Activated CD4-positive, alpha-beta T cell treated with anti-CD3 and anti-CD28 coated beads, Interleukin-2, amount 50 U/mL, for 16 hours (primary cell): Measurements from ENCODE around the gene LAMP2.
A peak's percentile ranks its signal among the peaks of the same experiment; 100 is the strongest.

Source experiments
- DNase-seq: peaks from one replicate; pipeline ENCODE4 v3.0.0-alpha.2; 2020

Gene LAMP2

GRCh38 chrX:120453985-120454384, 15.1 kb downstream of the LAMP2 start:
- no peak for DNase-seq

DNA sequence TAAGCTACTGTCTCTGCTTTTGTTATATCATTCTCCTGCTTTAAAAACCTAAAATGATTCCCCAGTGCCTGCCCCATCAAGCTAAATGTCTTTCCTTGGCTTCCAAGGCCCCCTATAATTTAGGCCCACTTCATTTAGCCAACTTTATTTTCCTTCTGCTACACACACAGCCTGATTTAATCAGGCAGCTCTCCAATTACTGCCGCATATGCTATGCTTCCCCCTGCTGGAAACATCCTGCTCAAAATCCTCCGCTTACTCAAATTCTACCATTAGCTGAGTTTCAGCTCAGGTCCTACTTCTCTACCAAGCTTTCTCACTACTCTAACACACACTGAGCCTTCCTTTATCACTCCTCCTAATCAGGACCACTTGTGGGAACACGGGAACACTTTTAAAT, 17.0 kb downstream of the LAMP2 start:
- peak; percentile 23 for DNase-seq

DNA sequence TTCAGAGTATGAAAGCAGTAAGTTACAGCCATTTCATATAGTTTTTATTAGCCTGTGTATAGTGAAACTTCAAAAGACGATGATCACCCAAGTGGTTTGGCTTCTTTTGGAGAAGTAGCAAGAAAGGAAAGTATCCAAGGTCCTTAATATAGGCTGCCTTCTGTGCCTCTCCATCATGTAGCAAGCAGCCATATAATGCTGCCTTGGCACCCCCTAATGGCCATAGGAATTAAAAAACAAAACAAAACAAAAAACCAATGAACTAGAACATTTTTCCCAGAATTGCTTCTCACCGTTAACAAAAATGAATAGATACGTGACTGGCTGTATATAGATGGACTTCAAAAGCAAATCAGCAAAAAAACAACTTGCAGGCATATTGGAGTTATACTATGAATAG, 18.9 kb downstream of the LAMP2 start:
- no peak for DNase-seq

- DNase-seq: no peak
Observed at GRCh38 chrX:120446498-120446897, 22.6 kb downstream of the LAMP2 start.

DNA sequence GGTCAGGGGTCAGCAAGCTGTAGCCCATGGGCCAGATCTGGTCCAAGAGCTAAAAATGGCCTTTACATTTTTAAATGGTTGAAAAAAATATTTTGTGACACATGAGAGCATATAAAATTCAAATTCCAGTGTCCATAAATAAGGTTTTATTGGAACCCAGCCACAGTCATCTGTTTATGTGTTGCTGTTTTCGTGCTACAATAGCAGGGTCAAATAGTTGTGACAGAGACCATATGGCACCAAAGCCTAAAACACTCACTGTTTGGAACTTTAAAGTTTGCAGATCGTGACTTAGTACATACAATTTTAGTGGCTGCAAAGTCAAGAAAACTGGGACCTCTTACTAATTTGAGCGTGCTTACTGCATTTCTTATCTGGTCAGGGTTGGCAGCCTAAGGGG, 29.2 kb downstream of the LAMP2 start:
- DNase-seq: no peak

DNA sequence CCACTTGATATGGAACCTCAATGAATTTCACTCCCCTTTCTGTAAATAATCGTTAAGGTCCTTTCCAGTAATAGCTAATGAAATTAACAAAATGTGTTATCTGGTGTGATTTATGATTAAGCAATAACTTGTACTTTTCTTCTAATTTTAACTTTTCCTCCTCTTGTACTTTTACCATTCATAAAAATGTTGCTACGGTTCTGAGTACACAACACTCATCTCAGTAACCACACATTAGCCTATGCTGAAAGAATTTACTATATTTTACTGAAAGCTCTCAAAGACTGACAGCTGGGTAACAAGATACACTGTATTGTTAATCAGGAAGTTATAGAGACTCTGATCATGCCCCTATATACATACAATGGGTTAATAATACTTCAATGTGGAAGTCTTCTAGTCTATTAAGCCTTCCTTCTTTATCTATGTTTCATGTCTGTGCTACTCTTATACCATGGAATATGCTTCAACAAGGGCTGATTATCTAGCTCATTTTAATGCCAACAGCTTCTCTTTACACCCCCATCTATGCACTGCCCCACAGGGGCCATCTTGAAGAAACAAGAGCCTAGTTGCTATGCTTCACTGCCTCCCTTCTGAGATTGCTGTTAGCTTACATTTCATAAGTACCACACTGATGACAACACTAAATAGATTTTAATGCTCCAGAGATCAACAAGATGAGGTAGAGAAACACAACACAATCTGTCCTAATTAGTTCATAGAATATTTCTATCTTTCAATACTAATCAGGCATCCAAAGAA, 39.1 kb downstream of the LAMP2 start:
- peak; percentile 16 for DNase-seq

- DNase-seq: no peak
Observed at GRCh38 chrX:120428309-120428708, 40.8 kb downstream of the LAMP2 start.

DNA sequence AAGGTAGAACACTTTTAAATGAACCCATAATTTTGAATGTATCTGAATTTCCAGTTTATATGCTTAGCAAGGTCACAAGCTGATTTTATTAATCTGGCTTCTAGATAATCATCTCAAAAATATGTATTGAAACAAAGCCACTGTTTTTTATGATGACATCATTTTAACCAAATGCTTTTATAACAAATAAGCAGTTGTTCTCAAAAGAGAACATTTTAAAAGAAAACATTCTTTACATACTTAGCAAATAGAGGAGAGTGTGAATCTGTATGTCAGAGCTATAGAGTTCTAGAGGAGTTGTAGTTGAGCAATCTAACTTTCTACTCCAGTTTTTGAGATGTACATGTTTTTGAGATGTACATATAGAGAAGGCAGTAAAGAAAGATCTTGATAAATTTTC, 42.5 kb downstream of the LAMP2 start:
- no peak for DNase-seq

- no peak for DNase-seq
Observed at GRCh38 chrX:120419463-120419862, 49.6 kb downstream of the LAMP2 start.

DNA sequence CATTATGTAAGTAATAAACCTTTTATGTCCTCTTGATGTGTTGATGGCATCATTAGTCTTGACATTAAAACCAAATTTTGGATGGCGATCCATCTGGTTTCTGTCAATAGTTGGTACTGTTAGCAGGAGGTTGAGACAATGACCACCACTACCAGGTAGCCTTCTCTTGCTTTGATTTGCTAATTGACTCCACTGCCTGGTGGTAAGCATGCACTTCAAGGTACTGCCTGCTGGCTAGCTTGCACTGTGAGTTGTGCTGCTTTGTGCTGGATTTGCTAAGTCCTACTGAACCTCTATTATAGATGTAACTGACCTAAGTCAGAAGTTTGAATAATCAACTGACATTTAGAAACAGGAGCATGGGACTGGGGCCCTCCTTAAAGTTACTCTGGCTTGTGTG, 60.9 kb downstream of the LAMP2 start:
- DNase-seq: no peak

GRCh38 chrX:120406638-120407037, 62.5 kb downstream of the LAMP2 start:
- DNase-seq: no peak

- DNase-seq: no peak
Observed at GRCh38 chrX:120402369-120402768, 66.7 kb downstream of the LAMP2 start.

DNA sequence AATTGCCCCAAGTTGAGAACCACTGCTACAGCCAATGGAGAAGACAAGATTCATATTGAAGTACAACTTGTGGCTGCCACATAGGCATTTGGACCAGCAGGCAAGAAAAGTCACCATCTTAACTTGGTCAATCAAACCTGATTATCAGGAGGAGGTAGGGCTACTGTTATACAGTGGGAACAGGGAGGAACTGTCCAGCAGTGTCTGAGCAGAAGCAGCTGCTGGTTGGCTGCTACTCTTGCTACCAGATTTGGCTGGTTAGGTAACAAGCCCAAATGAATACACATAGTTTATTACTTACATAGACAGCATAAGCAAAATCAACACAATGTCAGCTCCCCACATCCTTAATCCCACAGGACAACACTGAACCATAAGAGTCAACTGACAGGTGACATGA, 67.8 kb downstream of the LAMP2 start:
- no peak for DNase-seq

GRCh38 chrX:120380699-120381098, 88.4 kb downstream of the LAMP2 start:
- peak; percentile 22 for DNase-seq

DNA sequence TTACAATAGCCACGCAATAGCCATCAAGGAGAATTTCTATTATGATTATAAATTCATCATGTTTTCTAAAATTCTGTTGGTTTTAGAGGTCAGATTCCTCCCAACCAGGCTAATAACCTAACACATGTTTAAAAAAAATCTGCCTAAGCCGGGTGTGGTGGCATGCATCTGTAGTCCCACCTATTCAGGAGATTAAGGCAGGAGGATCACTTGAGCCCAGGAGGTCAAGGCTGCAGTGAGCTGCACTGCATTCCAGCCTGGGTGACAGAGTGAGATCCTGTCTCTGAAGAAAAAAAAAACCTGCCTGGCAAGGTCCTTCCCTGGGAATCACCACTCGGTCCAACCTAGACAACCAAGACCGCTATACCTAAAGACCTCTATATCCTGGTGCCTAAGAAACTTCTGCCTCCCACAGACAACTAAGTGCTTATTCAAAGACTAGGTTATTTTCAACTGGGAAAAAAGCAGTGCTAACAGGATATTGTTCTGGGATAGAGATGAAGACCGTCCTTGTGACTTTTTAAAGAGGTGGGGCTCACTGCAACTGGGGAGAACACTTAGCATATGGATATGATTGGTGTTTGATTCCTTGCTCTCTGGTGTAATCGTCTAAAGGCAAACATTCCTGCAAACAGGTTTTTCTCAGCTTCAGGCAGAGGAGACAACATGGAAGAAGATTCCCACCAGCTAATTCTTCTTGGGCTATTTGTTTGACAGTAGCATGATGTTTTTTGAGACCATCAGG, 89.0 kb downstream of the LAMP2 start:
- no peak for DNase-seq

DNA sequence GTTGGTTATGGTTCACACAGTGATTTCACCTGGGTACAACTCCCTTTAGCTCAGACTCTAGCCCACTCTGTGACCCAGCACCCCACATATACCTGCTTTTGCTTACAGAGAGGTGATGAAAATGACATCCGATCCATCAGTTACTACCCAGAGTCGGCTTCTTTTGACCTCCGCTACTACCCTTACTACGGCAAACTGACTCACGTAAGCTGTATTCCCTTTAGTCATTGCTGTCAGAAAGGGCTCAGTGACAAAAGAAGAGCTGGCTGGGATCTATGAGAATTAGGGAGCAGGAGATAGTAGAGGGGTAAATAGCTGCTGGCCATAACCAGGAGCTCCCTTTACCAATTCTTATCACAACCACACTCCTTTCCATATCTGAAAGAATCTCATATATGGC, 90.5 kb downstream of the LAMP2 start:
- no peak for DNase-seq
